Measurements from ENCODE around the gene ANKMY1. TPM values are rescaled to one million over a fixed set of nuclear protein-coding genes. Genes with fewer than 3 reads are reported as not detected.
A peak's percentile ranks its signal among the peaks of the same experiment; 100 is the strongest.

The ANKMY1 gene
- total and polyA plus RNA-seq, 2 experiments from 2014 or later: 2.3 to 8.9 TPM

DNA sequence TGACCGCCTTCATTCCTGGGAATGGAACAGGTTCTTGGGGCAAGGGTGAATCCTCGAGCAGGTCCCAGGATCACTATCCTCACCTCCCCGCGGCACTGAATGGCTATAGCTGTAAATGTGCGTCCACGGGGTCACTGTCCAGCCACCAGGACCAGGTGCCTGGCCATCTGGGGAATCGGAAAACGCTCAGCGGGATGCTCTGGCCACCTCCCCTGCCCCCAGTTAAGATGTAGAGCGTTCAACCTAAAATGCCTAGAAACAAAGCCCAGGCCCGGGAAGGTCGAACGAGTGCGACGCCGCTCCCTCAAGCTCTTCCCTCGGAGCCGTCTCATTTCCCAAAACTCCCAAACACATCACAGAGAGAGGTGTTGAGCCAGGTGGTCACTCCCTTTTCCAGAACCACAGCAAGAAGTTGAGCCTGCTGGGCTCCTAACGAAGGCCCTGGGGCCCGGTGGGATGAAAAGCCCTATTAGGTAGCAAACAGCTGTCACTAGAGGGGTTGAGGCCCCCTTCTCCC lies 28.0 kb upstream of the ANKMY1 start (continued):
- TF ChIP-seq, protein P1, sequence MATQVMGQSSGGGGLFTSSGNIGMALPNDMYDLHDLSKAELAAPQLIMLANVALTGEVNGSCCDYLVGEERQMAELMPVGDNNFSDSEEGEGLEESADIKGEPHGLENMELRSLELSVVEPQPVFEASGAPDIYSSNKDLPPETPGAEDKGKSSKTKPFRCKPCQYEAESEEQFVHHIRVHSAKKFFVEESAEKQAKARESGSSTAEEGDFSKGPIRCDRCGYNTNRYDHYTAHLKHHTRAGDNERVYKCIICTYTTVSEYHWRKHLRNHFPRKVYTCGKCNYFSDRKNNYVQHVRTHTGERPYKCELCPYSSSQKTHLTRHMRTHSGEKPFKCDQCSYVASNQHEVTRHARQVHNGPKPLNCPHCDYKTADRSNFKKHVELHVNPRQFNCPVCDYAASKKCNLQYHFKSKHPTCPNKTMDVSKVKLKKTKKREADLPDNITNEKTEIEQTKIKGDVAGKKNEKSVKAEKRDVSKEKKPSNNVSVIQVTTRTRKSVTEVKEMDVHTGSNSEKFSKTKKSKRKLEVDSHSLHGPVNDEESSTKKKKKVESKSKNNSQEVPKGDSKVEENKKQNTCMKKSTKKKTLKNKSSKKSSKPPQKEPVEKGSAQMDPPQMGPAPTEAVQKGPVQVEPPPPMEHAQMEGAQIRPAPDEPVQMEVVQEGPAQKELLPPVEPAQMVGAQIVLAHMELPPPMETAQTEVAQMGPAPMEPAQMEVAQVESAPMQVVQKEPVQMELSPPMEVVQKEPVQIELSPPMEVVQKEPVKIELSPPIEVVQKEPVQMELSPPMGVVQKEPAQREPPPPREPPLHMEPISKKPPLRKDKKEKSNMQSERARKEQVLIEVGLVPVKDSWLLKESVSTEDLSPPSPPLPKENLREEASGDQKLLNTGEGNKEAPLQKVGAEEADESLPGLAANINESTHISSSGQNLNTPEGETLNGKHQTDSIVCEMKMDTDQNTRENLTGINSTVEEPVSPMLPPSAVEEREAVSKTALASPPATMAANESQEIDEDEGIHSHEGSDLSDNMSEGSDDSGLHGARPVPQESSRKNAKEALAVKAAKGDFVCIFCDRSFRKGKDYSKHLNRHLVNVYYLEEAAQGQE (IDR thresholded peaks at IDR 0.05; ENCODE audit: unreplicated experiment): no peak
- TF ChIP-seq POLR2AphosphoS5 (IDR thresholded peaks at IDR 0.05; ENCODE audit: low read depth) (no peak), STAT1 (IDR thresholded peaks at IDR 0.05; ENCODE audit: unreplicated experiment) (no peak), EZH2phosphoT487 (IDR thresholded peaks at IDR 0.05; ENCODE audit: unreplicated experiment) (no peak), ZNF331 (CRISPR knock-in tag; IDR thresholded peaks at IDR 0.05; ENCODE audit: low read depth) (no peak), JUNB (IDR thresholded peaks at IDR 0.05; ENCODE audit: unreplicated experiment) (no peak)

DNA sequence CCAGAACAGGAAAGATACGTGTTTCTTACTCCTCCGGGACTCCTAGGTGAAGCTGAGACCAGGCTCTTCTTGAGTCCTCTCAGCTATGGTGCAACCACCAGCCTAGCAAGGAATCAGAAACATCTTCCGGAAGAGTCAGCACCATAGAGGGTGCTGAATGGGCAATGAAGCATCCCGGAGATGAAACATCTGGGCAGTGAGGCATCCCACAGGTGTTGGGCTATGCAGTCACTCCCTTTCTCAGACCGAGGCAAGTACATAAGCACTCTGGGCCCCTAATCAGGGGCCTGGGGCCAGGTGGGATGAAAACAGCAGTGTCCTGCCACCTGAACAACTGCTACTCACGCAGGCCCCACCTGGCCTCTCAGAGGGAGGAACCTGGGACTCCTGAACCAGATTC lies 27.3 kb upstream of the ANKMY1 start:
- Mint-ChIP-seq H3K36me3 (ENCODE audit: low read depth) (peaks cover 6% of the 10 kb centered on the region; the same call in 2 of the 3 replicates), H3K9me3 (no peaks in the 10 kb centered on the region), H3K4me1 (peaks cover 40% of the 10 kb centered on the region), H3K27me3 (ENCODE audit: insufficient read depth, low read depth, poor library complexity) (peaks cover 20% of the 10 kb centered on the region), H3K27ac (no peak overlapping the region), H3K4me3 (peak overlapping the region; percentile 96)
- Histone ChIP-seq H3K4me1 (ENCODE audit: insufficient read depth) (peaks cover 20% of the 10 kb centered on the region), H3K36me3 (ENCODE audit: insufficient read depth) (no peaks in the 10 kb centered on the region), H2AFZ (no peak overlapping the region), H3K79me2 (replicated peaks; ENCODE audit: insufficient read depth) (peaks cover 81% of the 10 kb centered on the region), H3K27ac (ENCODE audit: low read depth) (no peak overlapping the region), H3K4me2 (peak overlapping the region; percentile 97), H3F3A (replicated peaks; ENCODE audit: low read depth) (0 out of 2 replicates have a peak, but pooled peaks cover 2% of the 10 kb centered on the region), H4K20me1 (replicated peaks; ENCODE audit: insufficient read depth) (peaks cover 38% of the 10 kb centered on the region), H3K27me3 (ENCODE audit: insufficient read depth) (no peaks in the 10 kb centered on the region), H3K4me3 (peak overlapping the region; percentile 94), H3K9me2 (ENCODE audit: insufficient read depth) (no peaks in the 10 kb centered on the region)
- DNase-seq (ENCODE audit: low spot score): no peak
- no peak for ATAC-seq
- TF ChIP-seq EZH2phosphoT487 (IDR thresholded peaks at IDR 0.05; ENCODE audit: unreplicated experiment) (no peak), JUNB (IDR thresholded peaks at IDR 0.05; ENCODE audit: unreplicated experiment) (no peak), ZNF331 (CRISPR knock-in tag; IDR thresholded peaks at IDR 0.05; ENCODE audit: low read depth) (no peak)
- TF ChIP-seq, protein P2, sequence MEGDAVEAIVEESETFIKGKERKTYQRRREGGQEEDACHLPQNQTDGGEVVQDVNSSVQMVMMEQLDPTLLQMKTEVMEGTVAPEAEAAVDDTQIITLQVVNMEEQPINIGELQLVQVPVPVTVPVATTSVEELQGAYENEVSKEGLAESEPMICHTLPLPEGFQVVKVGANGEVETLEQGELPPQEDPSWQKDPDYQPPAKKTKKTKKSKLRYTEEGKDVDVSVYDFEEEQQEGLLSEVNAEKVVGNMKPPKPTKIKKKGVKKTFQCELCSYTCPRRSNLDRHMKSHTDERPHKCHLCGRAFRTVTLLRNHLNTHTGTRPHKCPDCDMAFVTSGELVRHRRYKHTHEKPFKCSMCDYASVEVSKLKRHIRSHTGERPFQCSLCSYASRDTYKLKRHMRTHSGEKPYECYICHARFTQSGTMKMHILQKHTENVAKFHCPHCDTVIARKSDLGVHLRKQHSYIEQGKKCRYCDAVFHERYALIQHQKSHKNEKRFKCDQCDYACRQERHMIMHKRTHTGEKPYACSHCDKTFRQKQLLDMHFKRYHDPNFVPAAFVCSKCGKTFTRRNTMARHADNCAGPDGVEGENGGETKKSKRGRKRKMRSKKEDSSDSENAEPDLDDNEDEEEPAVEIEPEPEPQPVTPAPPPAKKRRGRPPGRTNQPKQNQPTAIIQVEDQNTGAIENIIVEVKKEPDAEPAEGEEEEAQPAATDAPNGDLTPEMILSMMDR (conservative IDR thresholded peaks at IDR 0.05; ENCODE audit: low read depth in 2 of 2): no peak
- TF ChIP-seq, protein P3, sequence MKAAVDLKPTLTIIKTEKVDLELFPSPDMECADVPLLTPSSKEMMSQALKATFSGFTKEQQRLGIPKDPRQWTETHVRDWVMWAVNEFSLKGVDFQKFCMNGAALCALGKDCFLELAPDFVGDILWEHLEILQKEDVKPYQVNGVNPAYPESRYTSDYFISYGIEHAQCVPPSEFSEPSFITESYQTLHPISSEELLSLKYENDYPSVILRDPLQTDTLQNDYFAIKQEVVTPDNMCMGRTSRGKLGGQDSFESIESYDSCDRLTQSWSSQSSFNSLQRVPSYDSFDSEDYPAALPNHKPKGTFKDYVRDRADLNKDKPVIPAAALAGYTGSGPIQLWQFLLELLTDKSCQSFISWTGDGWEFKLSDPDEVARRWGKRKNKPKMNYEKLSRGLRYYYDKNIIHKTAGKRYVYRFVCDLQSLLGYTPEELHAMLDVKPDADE (IDR thresholded peaks at IDR 0.05): no peak
